C1 segment of cervical spinal cord (tissue), 14 donors: Measurements from ENCODE around the gene RBM45.

Experiments
- DNase-seq, 14 donors: peaks; one replicate each; lab custom pipeline; 2025; lab: John Stamatoyannopoulos, UW

Gene RBM45

DNA sequence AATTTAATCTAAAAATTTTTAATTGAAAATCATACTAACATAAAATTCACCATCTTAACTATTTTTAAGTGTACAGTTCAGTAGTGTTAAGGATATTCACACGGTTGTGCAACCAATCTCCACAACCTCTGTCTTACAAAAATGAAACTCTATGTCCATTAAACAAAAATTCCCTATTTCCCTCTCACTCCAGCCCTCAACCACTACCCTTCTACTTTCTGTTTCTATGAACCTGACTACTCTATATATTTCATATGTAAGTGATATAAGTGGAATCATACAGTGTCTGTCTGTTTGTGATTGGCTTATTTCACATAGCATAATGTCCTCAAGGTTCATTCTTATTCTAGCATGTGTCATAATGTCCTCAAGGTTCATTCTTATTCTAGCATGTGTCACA lies 47.7 kb downstream of the RBM45 start:
- no peak for DNase-seq

DNA sequence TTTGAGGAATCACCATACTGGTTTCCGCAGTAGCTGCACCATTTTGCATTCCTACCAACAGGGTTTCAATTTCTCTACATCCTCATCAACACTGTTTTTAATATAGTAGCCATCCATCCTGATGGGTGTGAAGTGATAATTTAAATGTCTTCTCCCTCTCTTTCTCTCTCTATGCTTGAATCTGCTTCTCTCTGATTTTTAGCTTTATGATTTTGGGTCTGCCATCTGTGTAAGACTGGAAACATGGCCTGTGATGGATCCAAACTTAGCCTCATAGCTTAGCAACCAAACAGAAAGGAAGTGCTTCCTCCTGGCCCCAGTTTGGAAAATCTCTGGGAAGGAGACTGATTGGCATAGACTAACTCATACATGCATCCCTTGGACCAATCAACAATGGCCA lies 48.4 kb downstream of the RBM45 start:
- DNase-seq, result no peak

GRCh38 chr2:178163395-178163794 lies 51.2 kb downstream of the RBM45 start:
- DNase-seq, result no peak

DNA sequence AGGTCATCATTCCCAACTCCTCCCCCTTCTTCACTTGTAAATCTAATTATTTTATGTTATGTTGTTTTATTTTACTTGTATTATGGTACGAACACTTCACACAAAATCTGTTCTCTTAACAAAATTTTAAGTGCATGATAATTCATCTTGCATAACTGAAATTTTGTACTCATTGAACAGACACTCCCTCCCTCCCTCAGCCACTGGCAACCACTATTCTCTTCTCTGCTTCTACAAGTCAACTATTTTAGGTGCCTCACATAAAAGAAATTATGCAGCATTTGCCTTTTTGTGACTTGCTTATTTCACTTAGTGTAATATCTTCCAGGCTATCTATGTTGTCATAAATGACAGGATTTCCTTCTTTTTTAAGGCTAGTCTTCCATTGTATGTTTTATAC lies 51.7 kb downstream of the RBM45 start:
- DNase-seq, result no peak

DNA sequence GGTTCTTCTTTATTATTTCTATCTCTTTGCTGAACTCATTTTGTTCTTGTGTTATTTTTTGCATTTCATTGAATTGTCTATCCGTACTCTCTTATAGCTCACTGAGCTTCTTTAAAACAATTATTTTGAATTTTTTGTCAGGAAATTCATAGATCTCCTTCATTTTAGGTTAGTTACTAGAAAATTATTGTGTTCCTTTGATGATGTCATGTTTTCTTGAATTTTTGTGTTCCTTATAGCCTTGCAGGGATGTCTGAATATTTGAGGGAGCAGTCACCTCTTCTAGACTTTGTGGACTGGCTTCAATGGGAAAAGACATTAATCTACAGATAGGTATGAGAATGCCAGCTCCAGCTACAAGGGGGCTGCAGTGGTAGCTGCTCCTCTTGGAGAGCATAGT lies 61.4 kb downstream of the RBM45 start:
- no peak for DNase-seq

DNA sequence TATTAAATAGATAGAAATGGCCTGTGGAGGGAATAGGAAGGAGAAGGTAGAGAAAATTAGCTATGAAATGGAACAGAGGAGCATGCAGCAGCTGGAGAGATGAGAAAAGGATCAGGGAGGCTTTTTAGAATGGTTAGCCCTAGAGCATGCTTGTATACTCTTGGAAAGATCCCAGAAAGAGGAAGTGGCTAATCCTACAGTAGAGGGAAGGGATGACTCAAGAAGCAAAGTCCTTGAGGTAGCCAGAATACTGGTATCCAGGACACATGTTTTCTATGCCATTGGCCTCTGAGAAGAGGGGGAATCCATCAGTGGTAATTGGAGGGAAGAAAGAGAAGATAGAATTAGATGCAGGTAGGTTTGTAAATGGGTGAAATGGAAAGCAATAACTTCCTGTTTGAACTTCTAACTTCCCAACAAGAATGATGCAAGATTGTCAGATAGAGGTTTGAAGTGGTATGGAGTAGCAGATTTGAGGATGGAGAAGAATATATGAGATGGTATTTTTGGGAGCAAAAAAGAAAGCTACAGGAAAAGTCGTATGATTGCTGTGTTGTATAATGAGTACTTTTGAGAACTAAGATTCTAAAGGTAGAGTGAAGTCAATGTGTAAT lies 64.9 kb downstream of the RBM45 start:
- DNase-seq, result no peak
